GM19240 (cell line): ENCODE measurements around the gene AKAP4.

Experiments used
- DNase-seq: peaks from one replicate; pipeline ENCODE4 v3.0.0; 2011; ENCODE audit warnings: low spot score; ENCODE audit not compliant: insufficient read length

The AKAP4 gene, protein sequence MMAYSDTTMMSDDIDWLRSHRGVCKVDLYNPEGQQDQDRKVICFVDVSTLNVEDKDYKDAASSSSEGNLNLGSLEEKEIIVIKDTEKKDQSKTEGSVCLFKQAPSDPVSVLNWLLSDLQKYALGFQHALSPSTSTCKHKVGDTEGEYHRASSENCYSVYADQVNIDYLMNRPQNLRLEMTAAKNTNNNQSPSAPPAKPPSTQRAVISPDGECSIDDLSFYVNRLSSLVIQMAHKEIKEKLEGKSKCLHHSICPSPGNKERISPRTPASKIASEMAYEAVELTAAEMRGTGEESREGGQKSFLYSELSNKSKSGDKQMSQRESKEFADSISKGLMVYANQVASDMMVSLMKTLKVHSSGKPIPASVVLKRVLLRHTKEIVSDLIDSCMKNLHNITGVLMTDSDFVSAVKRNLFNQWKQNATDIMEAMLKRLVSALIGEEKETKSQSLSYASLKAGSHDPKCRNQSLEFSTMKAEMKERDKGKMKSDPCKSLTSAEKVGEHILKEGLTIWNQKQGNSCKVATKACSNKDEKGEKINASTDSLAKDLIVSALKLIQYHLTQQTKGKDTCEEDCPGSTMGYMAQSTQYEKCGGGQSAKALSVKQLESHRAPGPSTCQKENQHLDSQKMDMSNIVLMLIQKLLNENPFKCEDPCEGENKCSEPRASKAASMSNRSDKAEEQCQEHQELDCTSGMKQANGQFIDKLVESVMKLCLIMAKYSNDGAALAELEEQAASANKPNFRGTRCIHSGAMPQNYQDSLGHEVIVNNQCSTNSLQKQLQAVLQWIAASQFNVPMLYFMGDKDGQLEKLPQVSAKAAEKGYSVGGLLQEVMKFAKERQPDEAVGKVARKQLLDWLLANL

DNA sequence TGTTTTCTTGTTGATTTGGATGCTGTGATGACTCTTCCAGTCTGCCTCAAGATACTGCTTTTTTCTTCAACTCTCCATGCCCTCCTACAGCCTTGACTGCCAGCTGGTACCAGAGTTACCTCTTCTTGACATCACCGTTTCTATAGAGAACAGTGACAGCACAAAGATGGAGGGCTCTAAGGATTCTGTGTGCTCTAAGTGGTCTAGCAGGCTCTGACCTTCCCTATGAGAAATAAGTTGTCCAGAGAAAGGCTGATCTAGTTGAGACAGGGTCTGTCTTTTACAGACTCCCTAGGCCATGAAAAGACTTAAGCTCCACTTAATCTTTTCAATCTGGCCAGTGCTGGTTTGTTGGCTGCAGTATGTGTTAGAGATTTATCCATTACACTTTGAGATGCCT lies at the start of gene AKAP4:
Gene AKAP4, minus strand, starts transcription at position 101 of the 400 bp plus-strand sequence. CDS start 118 bp downstream, outside the sequence.
- DNase-seq, result no peak

DNA sequence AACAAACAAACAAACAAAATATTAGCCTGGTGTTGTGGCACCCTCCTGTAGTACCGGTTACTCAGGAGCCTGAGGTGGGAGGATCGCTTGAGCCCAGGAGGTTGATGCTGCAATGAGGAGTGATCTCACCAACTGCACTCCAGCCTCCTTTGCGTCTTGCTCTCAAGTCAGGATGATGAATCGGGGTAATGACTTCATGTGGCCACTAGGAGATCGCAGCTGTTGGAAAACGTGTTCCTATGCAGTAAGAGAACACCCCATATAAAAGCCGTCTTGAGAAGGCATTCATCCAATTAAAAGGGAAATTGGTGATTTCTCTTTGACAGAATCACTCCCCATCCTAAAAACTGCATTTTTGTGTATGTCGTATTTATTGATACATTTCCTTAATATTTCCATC lies 10.7 kb upstream of the AKAP4 start:
- DNase-seq, result no peak

DNA sequence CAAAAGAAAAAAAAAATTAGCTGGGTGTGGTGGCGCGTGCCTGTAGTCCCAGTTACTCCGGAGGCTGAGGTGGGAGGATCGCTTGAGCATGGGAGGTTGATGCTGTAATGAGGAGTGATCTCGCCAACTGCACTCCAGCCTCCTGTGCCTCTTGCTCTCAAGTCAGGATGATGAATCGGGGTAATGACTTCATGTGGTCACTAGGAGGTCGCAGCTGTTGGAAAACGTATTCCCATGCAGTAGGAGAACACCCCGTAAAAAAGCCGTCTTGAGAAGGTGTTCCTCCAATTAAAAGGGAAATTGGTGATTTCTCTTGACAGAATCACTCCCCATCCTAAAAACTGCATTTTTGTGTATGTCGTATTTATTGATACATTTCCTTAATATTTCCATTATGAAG lies 5.9 kb upstream of the AKAP4 start:
- DNase-seq, result no peak

DNA sequence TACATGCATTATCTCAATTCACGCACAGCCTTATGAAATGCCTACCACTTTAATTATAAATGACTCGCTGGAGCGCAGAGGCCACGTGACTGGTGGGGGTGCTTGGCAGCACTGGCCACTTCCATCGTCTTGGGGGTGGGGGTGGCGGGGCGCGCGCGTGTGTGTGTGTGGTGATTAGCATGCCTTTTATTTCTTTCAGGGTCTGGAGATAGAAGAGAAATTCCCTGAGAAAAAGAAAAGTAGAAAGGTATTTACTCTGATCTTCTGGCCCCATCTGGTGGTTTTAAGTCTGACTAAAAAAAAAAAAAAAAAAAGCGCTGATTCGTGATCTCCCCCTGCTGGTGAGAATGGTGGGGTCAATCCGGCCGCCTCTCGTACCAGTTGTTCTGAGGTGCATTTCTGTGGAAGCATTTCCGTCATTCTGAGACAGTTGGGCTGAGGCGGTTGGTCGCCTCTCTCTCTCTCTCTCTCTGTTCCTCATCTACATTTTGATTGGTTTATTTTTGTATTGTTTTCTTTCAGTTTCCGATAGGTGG lies 3.6 kb upstream of the AKAP4 start, which contains the start of gene CCNB3:
Gene CCNB3, plus strand, starts transcription at position 402 of the 536 bp plus-strand sequence. CDS start 80,399 bp downstream, outside the sequence.
- DNase-seq, result peak; percentile 23

DNA sequence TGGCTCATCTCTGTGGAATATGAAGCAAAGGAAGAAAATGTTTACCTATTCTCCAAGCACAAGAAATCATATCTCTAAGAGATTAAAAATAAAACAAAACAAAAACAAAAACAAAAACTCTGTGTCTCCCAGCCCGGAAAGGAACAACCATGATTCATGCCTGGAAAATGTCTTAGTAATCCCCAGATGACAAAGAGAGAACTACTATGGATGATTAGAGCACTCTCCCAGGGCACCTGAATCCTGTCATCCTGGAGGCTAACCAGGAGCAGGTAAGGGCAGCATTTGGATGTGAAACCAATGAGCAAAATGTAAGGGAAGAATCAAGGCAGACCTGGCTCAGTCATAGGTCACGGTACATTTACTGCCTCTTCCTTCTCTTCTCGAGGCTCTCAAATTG lies 1.7 kb upstream of the AKAP4 start:
- no peak for DNase-seq

DNA sequence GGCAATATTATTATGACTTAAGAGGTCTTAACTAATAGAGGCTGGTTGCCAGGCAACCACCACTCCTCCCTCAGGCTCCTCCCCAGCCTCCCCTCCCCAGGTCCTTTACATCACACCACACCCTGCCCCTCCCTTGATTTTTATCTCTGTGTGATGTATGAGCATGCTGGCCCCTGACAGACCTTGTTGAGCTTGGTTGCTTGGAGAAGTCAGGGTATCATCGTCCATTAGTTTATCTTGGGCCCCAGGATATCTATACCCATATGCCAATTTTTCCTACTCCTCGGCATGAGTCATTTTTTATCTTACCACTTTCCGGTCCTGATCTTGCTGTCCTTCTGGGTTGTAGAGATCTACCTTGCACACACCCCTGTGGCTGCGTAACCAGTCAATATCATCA lies 2.5 kb downstream of the AKAP4 start:
- DNase-seq, result no peak

DNA sequence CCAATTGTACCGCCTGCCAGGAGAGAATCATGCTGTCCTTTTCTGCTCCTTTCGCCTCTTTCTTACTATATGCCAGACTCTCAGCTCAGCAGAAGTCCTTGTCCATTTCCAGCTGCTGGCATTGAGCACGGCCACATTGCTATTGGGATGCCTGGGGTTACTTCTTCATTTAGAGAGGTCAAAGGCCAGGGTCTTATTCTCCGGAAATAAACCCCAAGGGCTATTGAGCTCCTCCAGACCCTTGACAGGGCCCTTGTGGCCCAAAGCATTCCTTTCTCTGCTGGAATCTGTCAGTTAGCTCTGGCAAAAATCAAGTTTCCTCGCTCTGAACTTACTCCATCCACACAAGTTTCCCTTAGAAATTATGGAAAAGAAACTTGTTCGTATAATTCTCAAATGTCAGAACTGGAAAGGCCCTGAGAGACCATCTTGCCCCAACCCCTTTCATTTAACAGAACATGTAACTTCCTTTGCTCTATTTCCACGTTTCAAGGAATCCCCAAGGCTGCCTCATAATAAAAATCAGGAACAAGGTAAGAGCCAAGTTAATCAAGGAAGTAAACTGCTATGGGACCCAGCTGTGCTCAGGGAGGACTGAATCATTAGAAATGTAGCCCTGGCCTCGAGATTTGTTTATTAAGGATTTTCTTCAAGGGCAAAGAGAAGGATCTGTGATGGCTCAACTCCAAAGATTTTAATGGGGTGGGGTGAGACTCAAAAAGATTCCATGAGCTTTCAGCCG lies 11.8 kb downstream of the AKAP4 start:
- no peak for DNase-seq

DNA sequence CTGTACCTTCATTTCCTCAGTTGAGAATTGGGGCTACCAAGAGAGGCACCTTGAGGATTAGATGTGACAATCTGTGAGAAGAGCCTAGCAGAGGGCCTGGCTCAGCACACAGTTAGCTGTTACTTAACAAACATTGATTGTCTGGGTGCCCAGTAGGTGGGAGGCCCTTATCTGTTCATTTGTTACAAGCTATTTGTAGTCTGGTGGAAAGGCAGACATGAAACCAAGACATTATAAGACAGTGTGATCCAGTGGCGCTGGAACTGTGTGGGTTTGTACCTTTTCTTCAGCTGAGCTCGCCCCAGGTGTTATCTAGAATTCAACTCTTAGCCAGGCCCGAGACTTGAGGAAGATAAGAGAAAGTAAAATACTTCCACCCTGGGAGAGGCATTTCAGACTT lies 16.9 kb downstream of the AKAP4 start:
- DNase-seq, result no peak

DNA sequence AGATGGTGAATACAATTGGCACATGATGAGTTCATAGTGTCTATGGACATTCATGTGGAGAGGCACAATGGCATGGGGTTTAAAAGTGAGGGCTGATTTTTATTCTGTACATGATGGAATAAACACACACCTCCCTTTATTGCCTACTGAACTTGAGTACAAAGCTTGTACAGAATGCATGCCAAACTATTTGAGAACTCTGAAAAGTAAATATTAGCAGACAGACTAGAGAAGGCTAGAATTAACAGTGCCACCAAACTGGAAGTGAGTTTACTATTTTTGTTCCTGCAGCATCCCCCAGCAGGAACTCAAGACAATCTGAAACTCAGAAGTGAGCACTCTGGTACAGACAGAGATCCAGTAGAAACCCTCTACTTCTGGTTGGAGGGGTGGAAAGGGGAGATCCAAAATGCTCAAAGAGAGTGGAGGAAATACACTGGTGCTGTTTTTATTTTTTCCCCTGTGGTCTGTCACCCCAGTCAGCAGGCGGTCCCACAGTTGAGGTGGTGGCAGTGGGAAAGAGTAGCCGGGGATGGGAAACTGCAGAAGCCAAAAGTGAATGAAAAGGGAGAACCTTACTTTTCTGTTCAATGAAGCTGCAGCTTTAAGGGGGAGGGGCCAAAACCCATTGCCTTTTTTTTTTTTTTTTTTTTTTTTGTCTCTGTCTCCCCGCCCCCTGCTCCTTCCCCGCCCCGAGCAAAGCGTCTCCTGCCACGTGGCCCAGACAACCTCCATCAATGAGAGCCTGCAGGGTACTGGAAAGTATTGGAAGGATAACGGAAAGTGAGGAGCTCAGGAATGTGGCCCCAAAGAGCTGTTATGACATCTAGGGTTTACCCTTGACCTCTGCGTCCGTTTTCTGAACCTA lies 20.5 kb downstream of the AKAP4 start:
- no peak for DNase-seq

DNA sequence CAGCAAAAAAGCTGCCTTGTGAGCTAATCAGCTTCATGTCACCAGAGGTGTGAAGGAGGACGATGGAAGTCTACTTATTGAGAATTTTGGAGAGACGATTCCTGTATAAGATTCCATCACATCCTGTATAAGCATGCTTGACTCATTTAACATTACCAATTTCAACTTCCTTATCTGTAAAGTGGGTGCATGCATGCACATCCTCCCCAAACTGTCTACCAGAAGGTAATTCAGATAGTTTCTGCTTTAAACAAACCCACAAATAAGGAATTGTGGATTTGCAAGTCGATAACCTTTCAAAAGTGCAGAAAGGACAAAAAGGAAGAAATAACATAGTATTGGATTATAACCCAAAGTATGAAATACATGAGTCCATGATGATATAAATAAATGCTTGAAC lies 31.1 kb downstream of the AKAP4 start:
- no peak for DNase-seq

DNA sequence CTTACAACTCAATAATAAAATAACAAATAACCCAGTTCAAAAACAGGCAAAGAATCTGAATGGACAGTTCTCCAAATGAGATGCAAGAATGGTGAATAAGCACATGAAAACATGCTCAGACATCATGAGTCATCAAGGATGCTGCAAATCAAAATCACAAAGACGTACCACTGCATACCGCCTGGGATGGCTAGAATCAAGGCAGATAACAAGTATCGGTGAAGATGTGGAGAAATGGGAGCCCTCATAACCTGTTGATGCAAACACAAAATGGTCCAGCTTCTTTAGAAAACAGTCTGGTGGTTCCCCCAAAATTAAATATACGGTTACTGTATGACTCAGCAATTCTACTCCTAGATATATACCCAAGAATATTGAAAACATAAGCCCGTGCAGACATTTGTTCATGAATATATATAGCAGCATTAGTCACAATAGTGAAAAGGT lies 32.5 kb downstream of the AKAP4 start:
- no peak for DNase-seq

DNA sequence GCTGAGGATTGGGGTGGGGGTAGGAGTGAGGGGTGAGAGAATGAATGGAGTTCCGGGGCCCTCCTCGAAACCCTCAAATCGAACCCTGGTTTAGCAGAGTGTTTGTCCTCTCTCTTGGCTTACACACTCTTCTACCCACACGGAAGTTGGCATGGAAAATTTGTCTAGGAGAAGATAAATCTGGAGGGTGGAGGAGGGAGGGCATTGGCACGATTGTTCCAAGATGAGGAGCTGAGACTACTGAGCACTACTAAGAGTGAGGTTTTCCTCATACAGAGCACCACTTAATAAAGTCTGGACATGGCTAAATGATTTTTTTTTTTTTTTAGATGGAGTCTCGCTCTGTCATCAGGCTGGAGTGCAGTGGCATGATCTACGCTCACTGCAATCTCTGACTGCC lies 33.4 kb downstream of the AKAP4 start:
- DNase-seq, result no peak

DNA sequence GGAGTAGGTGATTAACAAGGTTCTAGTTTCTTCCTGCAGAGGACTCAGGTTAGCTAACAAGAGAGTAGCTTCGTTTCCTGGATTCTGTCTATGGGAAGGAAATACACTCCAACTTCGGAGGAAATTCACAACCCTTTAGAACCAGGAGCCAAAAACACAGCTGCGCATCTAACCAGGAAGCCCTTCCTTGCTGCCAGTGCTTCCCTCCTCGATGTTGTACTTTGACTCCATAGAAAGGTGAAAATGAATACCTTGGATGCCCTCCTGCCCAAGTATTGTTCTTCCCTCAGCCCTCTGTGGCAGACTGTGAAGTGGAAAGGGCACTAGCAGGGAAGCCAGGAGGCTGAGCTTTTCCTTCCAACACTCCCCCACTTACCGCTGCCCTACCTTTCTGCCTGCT lies 35.1 kb downstream of the AKAP4 start:
- DNase-seq, result no peak

DNA sequence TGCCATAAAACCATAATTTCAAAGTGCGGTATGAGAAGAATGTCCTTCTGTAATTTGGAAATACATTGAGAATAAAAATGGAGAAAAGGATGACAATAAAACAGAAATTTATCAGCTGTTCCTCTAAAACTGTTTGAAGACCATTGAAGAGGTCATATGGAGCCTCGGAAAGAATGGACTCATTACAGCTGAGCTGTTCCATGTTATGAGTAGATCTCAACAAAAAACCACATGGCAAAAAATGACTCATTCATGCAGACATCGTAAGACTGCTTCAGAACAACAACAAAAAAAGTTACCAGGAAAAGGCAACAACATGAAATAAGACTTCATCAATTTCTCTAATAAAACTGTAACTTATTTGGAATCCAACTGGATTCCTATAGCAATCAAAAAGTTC lies 39.7 kb downstream of the AKAP4 start:
- DNase-seq, result no peak

DNA sequence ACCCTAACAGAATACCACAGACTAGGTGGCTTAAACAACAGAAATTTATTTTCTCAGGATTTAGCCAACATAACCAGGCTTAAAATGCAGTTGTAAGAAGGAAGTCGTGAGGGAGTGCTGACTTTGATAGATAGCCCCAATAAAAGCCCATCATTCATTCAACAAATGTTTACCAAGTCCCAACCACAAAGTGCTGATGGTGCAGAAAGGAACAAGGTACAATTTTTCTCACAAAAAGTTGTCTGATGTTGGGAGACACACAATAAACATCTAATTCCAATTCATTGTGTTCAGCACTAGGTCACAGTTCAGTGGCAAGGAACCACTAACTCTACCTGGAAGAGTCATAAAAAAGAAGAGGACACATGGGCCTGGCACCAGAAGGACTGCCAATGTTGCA lies 42.2 kb downstream of the AKAP4 start:
- DNase-seq, result no peak

DNA sequence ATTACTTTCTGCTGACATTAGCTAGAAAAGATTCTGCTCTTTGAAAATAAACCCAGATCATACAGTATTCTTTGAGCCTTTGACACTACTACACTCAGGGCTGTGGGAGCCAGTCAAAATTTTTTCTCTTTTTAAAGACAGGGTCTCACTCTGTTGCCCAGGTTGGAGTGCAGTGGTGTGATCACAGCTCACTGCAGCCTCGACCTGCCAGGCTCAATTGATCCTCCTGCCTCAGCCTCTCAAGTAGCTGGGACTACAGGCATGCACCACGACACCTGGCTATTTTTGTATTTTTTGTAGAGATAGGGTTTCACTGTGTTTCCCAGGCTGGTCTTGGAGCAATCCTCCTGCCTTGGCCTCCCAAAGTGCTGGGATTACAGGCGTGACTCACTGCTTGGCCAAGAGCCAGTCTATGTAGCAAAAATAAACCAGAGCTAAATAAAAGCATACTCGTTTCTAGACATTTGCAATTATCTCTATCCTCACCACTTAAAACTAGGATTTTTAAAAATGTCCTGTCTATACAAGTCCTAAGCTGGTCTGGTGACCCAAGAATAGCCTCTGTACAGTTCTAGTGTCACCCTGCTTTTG lies 43.2 kb downstream of the AKAP4 start:
- DNase-seq, result no peak

DNA sequence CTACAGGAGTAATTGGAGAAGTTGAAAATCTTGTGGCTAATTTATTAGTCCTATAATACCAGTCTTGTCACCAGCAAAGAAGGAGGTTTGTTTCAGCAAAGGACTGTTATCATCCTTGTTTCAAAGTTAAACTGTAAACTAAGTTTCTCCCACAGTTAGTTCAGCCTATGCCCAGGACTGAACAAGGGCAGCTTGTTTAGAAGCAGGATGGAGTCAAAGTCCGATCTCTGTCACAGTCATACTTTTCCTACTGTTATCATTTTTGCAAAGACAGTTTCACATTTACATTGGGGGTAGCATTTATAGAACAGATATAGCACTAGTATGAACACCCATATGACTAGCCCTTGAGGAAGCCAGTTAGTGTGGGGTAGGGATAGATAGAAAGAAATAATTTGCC lies 46.4 kb downstream of the AKAP4 start:
- DNase-seq, result no peak

DNA sequence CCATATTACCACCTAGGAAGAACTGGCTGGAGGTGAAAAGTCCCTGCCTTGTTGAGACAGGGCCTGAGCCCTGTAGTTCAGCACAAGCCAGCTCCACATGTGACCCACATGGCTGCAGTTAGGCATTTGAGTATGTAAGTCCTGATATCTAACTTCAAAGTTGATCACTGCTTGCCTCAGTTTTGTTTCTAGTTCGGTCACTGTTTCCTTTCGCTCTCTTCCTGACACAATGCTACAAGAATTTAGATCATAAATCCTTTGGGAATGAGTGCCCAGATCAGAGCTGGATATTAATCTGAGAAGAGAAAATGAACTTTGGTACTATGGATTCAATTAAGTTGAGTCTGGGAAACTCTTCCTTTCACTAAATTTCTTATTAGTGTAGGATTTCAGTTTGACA lies 48.4 kb downstream of the AKAP4 start:
- DNase-seq, result no peak

DNA sequence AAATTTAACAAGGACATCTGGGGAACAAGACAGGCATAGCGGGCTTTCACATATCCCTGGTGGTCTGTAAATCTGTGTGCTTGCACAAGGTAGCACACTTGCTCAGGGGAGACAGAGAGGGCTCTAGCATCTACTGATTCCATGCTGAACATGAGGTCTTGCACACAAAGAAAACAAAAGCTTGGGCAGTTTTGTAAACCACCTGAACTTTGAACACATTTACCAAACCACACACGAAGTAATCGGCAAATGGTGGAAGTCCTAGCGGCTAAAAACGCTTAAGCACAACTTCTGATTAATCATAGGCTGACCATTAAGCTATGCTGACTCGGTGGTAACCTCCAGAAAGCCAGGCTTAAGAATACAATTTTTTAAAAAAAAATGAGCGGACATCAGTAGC lies 52.8 kb downstream of the AKAP4 start:
- DNase-seq, result no peak
